HG03432 (cell line): ENCODE measurements around the gene LRRC14B.
"Not testable (repeated sequence)": the region's sequence is repeated elsewhere in the genome, so short reads cannot be mapped to it uniquely, and the experiment has no call there.

ENCODE experiments used
- ATAC-seq: cut with Tn5 transposase; IDR thresholded peaks from one replicate; pipeline ENCODE4 v1.9.1; 2021; ENCODE audit warnings: mild to moderate bottlenecking, moderate library complexity; ENCODE audit not compliant: unreplicated experiment

LRRC14B gene

DNA sequence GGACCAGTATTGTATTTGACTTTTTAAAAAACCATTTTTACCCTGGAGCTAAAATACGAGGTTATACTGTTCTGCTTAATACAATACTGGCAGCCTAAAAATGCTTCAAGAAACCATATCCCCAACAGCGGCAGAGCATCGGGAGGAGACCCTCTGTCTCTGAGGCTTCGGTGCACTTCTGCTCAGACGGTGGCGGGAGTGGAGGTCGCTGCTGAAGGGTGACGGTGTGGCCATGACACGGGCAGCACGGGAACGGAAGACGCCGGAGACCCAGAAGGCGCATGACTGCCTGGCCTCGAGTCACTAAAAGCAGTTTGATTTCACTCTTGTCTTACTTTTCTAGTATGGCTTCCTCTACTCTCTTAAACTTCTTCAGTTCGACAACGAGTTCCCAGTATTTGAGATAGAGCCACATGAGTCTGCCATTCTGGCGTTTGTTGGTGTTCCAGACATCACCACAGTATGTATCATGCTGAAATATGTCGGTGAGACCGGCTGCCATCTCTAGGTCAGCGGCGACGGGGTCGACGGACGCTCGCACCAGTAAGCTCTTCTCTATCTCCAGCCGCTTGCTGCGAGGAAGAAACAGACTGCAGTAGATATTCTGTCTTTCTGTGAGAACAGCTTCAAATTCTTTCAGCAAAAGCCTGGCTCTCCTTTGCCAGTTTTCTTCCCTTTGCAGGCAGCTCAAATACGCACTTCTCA is 13.8 kb downstream of the LRRC14B start:
- no peak for ATAC-seq

- no peak for ATAC-seq
These were observed 15.1 kb downstream of the LRRC14B start for GRCh38 chr5:206406-206805.

DNA sequence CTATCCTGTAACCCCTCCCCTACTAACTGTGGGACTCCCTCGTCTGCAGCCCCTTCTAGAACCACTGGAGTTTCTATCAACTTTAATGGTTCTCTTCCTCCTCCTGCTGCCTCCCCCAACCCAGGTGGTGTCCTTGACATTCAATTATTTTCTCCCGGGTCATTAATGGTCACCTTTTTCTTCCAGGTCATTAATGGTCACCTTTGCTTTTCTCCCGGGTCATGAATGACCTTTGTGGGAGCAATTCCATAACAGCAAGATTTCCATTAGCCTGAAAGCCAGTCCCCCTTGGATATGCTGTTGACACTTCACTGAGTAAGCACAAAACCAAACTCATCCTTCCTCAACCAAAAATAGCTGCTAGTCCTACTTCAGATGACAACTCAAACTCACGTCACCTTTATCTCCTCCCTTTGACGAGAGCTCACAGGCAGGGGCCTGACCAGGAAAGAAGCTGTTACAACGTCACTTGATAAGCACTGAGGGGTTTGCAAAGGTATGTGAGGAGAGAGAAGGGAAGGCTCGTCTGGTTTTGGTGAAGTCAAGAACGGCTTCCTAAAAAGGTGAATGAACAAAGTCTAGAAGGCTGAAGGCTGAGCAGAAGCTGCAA is 15.7 kb downstream of the LRRC14B start:
- no peak for ATAC-seq

DNA sequence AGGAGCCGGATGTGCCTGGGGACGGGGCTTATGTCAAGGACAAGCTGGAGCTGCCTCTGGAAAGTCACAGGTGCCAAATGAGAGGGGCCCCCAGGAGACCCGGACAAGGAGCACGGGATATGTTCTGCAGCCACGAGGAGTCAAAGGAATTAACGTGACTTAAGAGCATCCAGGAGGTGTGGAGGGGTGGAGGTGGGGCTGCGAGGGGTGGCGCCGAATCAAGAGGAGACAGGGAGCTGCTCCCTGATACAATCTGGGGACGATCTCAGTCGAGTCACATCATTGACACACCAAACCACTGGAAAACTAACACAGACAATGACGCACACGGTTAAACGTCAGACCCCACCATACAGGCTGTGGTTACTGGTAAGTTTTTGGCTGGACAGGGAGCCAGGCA is 16.3 kb downstream of the LRRC14B start:
- ATAC-seq: no peak

- ATAC-seq: no peak
These were observed 17.3 kb downstream of the LRRC14B start for GRCh38 chr5:208449-209114.

DNA sequence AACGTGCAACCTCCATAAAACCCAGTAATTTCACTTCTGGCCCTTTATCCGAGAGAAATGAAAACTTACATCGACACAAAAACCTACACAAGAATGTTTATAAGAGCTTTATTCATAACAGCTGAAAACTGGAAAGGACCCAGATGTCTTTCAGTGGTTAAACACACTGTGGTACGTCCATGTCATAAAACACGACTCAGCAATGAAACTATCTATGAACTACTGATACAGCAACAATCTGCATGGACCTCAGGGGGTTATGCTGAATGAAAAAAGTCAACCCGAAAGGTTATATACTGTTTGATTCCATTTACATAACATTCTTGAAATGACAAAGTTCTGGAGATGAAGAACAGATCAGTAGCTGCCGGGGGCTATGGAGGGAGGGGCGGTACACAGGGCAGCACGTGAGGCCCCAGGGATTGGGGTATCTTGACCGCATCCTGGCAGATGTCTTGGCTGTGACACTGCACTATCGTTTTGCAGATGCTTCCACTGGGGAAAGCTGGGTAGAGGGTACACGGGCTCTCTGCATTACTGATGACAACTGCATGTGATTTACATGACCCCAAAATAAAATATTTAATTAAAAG is 22.6 kb downstream of the LRRC14B start:
- ATAC-seq: no peak

DNA sequence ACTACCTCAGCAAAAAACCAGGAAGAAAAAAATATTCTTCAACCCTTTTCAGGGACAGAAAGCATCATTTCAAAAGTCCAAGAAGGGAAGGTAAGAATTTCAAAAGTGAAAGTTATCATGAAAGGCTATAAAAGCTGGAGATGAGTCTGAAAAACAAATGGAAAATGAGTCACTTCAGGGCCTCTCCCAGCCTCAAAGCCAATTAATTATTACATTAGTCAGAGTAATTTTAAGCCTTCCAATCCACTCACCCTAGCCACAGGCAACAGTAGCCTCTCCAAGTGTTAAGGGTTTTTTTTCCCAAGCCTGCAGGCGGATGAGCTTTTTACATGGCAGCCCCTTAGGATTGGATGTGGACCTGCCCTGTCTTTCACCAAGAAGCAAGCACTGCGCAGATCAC is 24.0 kb downstream of the LRRC14B start:
- ATAC-seq: not testable (repeated sequence)

DNA sequence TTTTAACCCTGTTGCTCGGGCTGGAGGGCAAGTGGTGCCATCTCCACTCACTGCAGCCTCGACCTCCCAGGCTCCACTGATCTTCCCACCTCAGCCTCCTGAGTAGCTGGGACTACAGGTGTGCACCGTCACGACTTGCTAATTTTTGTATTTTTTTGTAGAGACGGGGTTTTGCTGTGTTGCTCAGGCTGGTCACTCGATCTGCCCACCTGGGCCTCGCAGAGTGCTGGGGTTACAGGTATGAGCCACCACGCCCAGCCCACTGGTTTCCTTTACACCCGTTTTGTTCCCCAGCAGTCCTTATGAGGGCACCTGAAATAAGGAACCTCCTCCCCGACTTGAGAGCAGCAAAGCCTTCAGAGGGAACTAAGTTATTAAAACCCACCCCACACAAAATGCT is 24.8 kb downstream of the LRRC14B start:
- ATAC-seq: not testable (repeated sequence)

- ATAC-seq: peak; percentile 84
These were observed 26.5 kb downstream of the LRRC14B start, which contains the start of the genes CCDC127 and SDHA for GRCh38 chr5:217494-218456. Gene CCDC127, minus strand, starts transcription at chr5:218153. Its CDS starts 1,304 bp downstream, at chr5:216849. Gene SDHA, plus strand, starts transcription at chr5:218320. Its CDS starts 36 bp downstream, at chr5:218356.

DNA sequence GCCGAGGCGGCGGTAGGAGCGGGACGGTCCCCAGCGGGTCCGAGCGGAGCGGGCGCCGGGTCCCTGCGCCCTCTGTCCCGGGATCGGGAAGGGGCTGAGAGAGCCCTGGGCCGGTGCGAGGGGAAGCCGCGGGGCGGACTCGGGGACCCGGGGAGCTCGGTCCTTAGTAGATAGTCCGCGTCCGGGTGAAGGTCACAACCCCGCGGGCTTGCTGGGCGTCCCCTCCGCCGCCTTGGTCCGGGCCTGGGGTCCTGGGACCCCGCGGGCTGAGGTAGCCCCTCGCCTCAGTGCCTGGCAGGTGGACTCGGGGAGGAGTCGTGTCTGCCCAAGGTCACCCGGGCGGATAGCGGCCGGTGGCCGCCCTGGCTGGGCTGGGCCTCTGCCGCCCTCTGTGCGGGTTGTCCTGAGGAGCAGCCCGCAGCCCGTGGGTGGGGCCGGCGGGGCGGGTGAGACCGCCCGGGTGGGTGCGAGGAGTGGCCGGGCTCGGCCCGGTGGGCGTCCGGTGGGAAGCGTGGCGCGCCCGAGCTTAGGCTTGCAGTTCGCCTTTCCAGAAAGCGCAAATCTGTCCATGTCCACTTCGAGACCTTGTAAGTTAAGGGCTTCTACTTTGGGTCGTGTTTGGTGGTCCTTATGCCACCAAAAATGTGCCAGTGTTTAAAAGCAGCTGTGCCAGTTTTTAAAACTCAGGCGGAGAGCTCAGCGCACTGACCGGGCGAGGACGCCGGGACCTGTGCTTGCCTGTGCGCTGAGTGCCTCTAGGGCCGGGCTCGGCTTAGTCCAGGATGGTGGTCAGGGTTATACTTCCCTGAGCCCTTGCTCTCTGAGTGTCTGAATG is 27.4 kb downstream of the LRRC14B start:
- ATAC-seq: peak; percentile 27

DNA sequence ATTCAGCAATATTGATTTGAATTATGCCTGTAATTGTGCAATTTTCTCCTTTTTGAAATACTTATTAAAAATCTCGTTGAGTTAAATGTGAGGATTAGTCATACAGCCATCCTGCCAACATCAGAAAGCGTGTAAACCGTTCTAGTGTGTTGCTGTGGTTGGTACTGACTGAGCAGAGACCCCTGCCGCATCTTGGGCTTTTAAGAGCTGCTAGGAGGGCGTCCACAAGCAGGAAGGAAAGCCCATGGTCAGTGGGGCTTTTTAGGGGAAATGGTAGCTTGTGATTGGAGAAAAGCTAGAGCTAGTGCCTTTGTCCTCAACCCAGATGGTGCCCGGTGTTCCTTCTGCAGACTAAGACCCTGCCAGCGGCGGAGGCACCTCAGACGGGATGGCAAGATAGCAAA is 28.2 kb downstream of the LRRC14B start:
- no peak for ATAC-seq

DNA sequence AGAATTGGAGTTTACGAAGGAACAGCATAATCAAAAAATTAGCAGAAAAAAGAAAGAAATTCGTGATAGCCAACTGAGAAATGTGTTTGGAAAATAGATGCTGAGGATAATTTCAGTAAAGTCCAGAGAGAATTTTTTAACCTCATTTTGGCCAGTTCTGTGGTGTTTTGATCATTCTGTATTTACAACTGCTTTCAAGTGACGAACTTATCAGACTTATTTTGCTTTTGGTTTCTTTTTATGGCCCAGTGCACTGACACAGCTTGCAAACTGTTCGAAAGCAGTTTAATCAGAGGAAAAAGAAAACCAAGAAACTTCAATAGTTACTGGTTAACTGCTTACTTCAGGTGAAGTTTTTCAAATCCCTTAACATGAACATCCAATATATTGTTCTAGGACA is 28.7 kb downstream of the LRRC14B start:
- ATAC-seq: peak; percentile 24

GRCh38 chr5:222951-223715 is 31.8 kb downstream of the LRRC14B start:
- ATAC-seq: not testable (repeated sequence)

- ATAC-seq: no peak
These were observed 32.5 kb downstream of the LRRC14B start for GRCh38 chr5:223791-224190.

GRCh38 chr5:225334-225733 is 34.0 kb downstream of the LRRC14B start:
- ATAC-seq: no peak

- ATAC-seq: not testable (repeated sequence)
These were observed 36.1 kb downstream of the LRRC14B start for GRCh38 chr5:227375-227774.

GRCh38 chr5:228886-229285 is 37.6 kb downstream of the LRRC14B start:
- ATAC-seq: no peak

GRCh38 chr5:230711-231110 is 39.4 kb downstream of the LRRC14B start:
- no peak for ATAC-seq

GRCh38 chr5:231661-232060 is 40.4 kb downstream of the LRRC14B start:
- no peak for ATAC-seq
